Globus pallidus (tissue), 1 donor: Measurements from ENCODE around the gene DTWD2.
"Not testable (repeated sequence)": the region's sequence is repeated elsewhere in the genome, so short reads cannot be mapped to it uniquely, and the experiment has no call there.

Experiments
- DNase-seq: peaks from one replicate; pipeline ENCODE4 v3.0.0-alpha.2; 2015; ENCODE audit warnings: low spot score

The DTWD2 gene

GRCh38 chr5:118996098-118996497 lies 7.8 kb upstream of the DTWD2 start:
- no peak for DNase-seq

DNA sequence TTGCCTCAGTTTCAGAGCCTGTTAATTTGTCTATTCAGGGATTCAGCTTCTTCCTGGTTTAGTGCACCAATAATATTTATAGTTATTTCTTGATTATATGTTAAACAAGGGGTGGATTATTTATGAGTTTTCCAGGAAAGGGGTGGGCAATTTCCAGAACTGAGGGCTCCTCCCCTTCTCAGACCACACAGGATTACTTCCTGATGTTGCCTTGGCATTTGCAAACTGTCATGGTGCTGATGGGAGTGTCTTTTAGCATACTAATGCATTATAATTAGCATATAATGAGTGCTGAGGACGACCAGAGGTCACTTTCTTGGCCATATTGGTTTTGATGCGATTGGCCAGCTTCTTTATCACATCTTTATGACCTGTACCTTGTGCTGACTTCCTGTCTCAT lies 6.2 kb upstream of the DTWD2 start:
- no peak for DNase-seq

DNA sequence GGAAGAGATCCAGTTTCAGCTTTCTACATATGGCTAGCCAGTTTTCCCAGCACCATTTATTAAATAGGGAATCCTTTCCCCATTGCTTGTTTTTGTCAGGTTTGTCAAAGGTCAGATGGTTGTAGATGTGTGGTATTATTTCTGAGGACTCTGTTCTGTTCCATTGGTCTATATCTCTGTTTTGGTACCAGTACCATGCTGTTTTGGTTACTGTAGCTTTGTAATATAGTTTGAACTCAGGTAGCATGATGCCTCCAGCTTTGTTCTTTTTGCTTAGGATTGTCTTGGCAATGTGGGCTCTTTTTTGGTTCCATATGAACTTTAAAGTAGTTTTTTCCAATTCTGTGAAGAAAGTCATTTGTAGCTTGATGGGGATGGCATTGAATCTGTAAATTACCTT lies 4.8 kb upstream of the DTWD2 start:
- DNase-seq: not testable (repeated sequence)

DNA sequence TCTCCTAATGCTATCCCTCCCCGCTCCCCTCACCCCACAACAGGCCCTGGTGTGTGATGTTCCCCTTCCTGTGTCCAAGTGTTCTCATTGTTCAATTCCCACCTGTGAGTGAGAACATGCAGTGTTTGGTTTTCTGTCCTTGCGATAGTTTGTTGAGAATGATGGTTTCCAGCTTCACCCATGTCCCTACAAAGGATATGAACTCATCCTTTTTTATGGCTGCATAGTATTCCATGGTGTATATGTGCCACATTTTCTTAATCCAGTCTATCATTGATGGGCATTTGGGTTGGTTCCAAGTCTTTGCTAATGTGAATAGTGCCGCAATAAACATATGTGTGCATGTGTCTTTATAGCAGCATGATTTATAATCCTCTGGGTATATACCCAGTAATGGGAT lies 3.7 kb upstream of the DTWD2 start:
- DNase-seq: not testable (repeated sequence)

DNA sequence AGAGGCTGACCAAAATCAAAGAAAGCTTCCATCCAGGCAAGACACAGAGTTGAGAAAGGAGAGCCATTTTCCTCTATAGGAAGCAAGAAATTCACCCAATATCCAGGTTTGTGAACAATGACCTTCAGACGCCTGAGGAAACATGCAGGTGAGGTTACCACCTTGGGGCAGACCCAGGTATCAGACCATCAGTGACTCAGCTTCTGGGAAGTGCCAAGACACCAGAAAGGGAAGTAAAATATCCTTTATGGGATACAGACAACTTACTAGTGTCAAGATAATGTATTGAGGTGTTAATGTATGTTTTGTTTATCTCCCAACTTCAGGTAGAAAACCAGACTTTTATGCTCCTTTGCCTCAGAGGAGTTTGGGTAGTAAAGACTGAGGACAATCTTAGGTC lies 2.2 kb upstream of the DTWD2 start:
- no peak for DNase-seq

DNA sequence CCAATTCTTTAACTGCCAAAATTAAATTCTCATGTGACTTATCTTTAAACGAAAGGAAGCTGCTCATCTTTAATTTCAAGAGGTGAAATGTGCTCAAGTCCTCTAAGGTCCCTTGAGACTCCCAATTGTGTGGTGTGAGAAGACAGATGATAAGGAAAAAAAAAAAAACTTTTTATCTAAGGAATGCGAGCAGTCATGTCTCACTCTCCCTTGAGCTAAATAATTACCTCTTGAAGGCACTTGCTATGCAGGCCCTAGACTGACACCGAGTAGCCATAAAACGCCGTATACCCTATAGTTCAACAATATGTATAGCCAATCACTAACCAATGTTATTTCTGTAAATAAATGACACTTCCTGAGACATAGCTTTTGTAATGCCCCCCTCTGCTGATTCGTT lies 1.5 kb upstream of the DTWD2 start:
- no peak for DNase-seq

- no peak for DNase-seq
These were observed 476 bp upstream of the DTWD2 start for GRCh38 chr5:118988866-118989180.

DNA sequence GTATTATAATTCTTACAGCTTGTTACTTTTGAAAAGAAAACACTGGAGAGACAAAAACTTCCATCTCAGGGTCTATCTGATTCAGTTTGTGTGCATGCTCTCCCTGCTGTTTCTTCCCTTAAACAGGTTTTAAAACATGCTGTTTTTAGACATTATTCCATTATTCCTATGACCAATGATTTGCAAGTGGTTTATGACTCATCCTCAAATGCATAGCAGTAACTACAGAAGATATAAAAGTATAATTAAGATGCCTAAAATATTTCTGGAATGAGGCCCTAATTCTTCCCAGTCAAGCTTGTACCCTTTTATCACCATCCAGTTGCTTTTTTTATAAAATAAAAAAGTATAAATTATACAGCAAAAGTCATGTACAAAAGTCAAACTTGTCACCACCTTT lies 3.7 kb downstream of the DTWD2 start:
- no peak for DNase-seq

GRCh38 chr5:118981783-118982182 lies 6.6 kb downstream of the DTWD2 start:
- no peak for DNase-seq

DNA sequence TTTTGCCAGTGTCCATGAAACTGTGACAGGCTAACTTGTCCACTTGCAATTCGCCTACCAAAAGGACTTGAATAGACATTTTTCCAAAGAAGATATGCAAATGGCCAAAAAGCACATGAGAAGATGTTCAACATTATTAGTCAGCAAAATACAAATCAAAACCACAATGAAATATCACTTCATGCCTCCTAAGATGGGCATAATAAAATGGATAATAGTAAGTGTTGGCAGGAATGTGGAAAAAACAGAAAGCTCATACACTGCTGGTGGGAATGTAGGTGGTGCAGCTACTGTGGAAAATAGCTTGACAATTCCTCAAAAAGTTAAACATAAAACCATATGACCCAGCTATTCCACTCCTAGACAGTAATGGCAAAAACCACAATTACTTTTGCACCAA lies 7.9 kb downstream of the DTWD2 start:
- no peak for DNase-seq

GRCh38 chr5:118980017-118980416 lies 8.3 kb downstream of the DTWD2 start:
- DNase-seq: no peak

DNA sequence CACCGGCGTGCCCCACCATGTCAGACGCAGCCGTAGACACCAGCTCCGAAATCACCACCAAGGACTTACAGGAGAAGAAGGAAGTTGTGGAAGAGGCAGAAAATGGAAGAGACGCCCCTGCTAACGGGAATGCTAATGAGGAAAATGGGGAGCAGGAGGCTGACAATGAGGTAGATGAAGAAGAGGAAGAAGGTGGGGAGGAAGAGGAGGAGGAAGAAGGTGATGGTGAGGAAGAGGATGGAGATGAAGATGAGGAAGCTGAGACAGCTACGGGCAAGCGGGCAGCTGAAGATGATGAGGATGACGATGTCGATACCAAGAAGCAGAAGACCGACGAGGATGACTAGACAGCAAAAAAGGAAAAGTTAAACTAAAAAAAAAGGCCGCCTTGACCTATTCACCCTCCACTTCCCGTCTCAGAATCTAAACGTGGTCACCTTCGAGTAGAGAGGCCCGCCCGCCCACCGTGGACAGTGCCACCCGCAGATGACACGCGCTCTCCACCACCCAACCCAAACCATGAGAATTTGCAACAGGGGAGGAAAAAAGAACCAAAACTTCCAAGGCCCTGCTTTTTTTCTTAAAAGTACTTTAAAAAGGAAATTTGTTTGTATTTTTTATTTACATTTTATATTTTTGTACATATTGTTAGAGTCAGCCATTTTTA lies 14.4 kb downstream of the DTWD2 start:
- DNase-seq: not testable (repeated sequence)

DNA sequence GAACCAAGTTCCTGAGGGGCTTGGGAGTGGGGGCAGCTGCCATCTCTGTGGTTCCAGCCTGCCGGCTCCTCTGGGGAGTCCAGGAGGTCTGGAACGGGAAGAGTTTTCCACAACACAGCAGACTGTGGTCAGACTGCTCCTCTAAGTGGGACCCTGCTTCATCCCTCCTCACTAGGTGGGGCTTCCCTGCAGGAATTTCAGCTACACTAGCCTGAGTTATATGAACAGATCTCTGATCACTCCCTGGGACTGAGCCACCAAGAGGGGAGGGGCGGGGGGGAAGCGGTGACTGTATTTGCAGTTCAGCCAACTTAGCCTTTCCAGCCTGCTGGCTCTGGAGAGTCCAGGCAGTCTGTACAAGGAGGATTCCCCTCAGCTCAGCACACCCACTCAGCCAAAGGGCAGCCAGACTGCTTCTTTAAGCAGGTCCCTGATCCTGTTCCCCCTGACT lies 19.4 kb downstream of the DTWD2 start:
- no peak for DNase-seq

DNA sequence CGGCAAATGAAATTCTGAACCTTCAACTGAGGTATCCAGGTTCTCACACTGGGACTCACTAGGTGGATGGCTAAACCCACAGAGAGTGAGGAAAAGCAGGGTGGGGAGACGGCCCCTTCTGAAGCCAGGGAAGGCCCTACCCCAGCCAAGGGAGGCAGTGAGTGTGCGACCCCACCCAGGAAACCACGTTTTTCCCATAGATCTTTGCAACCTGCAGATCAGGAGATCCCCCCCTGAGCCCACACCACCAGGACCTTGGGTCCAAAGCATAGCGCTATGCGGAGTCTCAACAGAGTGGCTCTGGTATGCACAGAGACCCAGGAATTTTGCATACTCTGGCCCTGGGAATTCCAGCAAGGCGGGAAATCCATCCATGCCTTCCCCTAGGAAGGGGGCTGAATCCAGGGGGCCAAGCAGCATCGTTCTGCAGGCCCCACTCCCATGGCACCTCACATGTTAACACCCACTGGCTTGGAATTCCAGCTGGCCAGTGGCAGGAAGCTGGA lies 19.9 kb downstream of the DTWD2 start:
- DNase-seq: no peak

GRCh38 chr5:118967059-118967508 lies 21.3 kb downstream of the DTWD2 start:
- DNase-seq: no peak

GRCh38 chr5:118965890-118966289 lies 22.5 kb downstream of the DTWD2 start:
- DNase-seq: no peak

GRCh38 chr5:118964970-118965369 lies 23.4 kb downstream of the DTWD2 start:
- not testable (repeated sequence) for DNase-seq

DNA sequence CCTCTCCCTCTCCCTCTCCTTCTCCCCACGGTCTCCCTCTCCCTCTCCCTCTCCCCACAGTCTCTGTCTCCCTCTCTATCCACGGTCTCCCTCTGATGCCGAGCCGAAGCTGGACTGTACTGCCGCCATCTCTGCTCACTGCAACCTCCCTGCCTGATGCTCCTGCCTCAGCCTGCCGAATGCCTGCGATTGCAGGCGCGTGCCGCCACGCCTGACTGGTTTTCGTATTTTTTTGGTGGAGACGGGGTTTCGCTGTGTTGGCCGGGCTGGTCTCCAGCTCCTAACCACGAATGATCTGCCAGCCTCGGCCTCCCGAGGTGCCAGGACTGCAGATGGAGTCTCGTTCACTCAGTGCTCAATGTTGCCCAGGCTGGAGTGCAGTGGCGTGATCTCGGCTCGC lies 24.0 kb downstream of the DTWD2 start:
- not testable (repeated sequence) for DNase-seq

- DNase-seq: no peak
These were observed 25.2 kb downstream of the DTWD2 start for GRCh38 chr5:118963169-118963568.

GRCh38 chr5:118960557-118960956 lies 27.8 kb downstream of the DTWD2 start:
- DNase-seq: no peak

DNA sequence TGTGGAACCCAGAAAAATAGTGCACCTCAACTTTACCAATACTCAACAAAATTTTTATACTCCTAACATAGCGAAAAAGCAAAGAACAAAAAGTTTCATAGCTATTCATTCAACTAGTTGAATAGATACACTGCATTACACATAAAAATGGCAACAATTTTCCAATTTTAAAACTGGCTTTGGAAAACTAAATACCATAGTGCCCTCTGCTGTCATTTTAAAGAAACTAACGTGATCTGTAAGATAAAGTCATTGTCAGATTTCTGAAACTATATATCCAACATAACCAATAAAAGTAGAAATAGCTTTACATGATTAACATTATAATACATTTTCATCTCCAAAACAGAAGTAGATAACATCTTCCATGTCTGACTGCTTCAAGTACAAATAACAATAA lies 31.6 kb downstream of the DTWD2 start:
- DNase-seq: peak; percentile 3

DNA sequence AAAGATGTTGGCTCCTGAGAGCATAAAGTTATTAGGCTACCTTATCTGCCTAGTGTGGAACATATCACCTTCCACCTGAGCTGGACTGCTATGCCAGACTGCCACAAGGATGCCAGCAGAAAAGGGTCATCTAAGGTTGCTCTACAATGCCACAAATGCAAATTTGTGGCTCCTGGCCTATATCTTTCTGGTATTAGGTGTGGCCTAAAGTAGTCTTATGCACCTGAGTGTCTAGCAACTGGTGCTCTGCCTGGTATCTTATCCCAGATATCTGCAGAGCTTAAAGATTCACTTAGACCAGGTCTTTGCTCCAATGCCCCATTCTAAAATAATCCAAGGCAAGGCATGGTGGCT lies 34.7 kb downstream of the DTWD2 start:
- no peak for DNase-seq

GRCh38 chr5:118952992-118953651 lies 35.2 kb downstream of the DTWD2 start:
- no peak for DNase-seq

GRCh38 chr5:118952306-118952705 lies 36.0 kb downstream of the DTWD2 start:
- DNase-seq: not testable (repeated sequence)
